ENCODE results near the gene C12orf50. TPM values are rescaled to one million over a fixed set of nuclear protein-coding genes. Genes with fewer than 3 reads are reported as not detected.

The C12orf50 gene
- total and polyA plus RNA-seq, 2 of the 8 experiments (the other 6 are each of a cell fraction or from before 2014, with no cell fraction given), result not detected

- Histone ChIP-seq H2BK20ac (ENCODE audit: low read length) (no peak overlapping the region), H2BK12ac (ENCODE audit: low read depth, low read length) (no peak overlapping the region), H2BK15ac (ENCODE audit: low read length) (no peak overlapping the region), H4K5ac (ENCODE audit: insufficient read length, low read depth, low read length) (no peak overlapping the region), H3K14ac (ENCODE audit: insufficient read length) (no peak overlapping the region), H3K9me3 (ENCODE audit: insufficient read depth in 2 of 2, low read depth in 1 of 2, low read length in 1 of 2) (no peaks in the 10 kb centered on the region), H2BK120ac (replicated peaks; ENCODE audit: low read depth, low read length) (no peak overlapping the region), H3K27me3 (replicated peaks in 1 of 4; ENCODE audit: control insufficient read depth in 3 of 4, extremely low read depth in 1 of 4, insufficient read depth in 3 of 4, low read length in 3 of 4) (no peaks in the 10 kb centered on the region), H3K4me3 (ENCODE audit: extremely low read depth in 1 of 4, insufficient read depth in 2 of 4, low read depth in 3 of 4, low read length in 4 of 4) (no peak overlapping the region), H3K36me3 (ENCODE audit: control insufficient read depth in 2 of 4, insufficient read depth in 4 of 4, low read length in 3 of 4) (no peaks in the 10 kb centered on the region; a peak in 2 of 8 replicates), H4K20me1 (replicated peaks in 1 of 2; ENCODE audit: control insufficient read depth in 1 of 2, insufficient read depth in 2 of 2, low read length in 2 of 2) (no peaks in the 10 kb centered on the region), H3K27ac (ENCODE audit: low read depth, low read length) (no peak overlapping the region), H3K79me1 (ENCODE audit: low read depth, low read length) (no peaks in the 10 kb centered on the region), H3K79me2 (ENCODE audit: control insufficient read depth in 1 of 2, insufficient read depth in 2 of 2, low read length in 2 of 2) (no peaks in the 10 kb centered on the region), H3K4me2 (ENCODE audit: insufficient read depth in 1 of 2, low read depth in 2 of 2, low read length in 2 of 2) (no peak overlapping the region), H3K23me2 (ENCODE audit: low read depth, low read length) (no peaks in the 10 kb centered on the region), H2BK5ac (ENCODE audit: low read depth, low read length) (no peak overlapping the region), H2AK5ac (ENCODE audit: low read depth, low read length) (no peak overlapping the region), H3K56ac (replicated peaks; ENCODE audit: insufficient read length, low read depth, low read length) (no peak overlapping the region), H3K4me1 (replicated peaks in 1 of 4; ENCODE audit: control insufficient read depth in 3 of 4, insufficient read depth in 4 of 4, low read length in 3 of 4) (no peaks in the 10 kb centered on the region), H3K23ac (ENCODE audit: insufficient read length) (no peak overlapping the region), H4K91ac (replicated peaks; ENCODE audit: insufficient read length, low read length) (no peak overlapping the region), H3K4ac (replicated peaks; ENCODE audit: insufficient read length, low read depth, low read length) (no peak overlapping the region), H3K9ac (replicated peaks in 1 of 4; ENCODE audit: extremely low read depth in 1 of 4, low read depth in 3 of 4, low read length in 3 of 4) (no peak overlapping the region), H4K8ac (ENCODE audit: extremely low read depth, insufficient read depth, low read length) (no peak overlapping the region), H2AFZ (ENCODE audit: low read length) (no peak overlapping the region), H3K18ac (ENCODE audit: extremely low read depth, low read length) (no peak overlapping the region)
- 94% methylated on average over 1 of the region's 1 CpG; no CpG with 5 or more reads in 1 of the 2 experiments for WGBS, 2 experiments (ENCODE audit: extremely low coverage in 1 of 2, insufficient coverage in 1 of 2, insufficient read length in 1 of 2, insufficient replicate concordance in 2 of 2, low coverage in 1 of 2, low lambda C conversion rate in 2 of 2, missing lambda C conversion rate in 1 of 2)
- DNase-seq (ENCODE audit: low read depth in 1 of 2, low spot score in 2 of 2) (no peak), FAIRE-seq (no peak)
- ChIA-PET CTCF (ENCODE audit: partially characterized antibody) (interaction anchor here (1.0 kb wide), 1 partner anchor 11 kb away, joined by 3 read pairs; no protein-coding TSS in a partner anchor), POLR2A (ENCODE audit: partially characterized antibody) (no interaction called here)
- no peak for TF ChIP-seq RFX5 (IDR thresholded peaks at IDR 0.05; ENCODE audit: borderline replicate concordance, low read depth, low read length)
- no peak for TF ChIP-seq NANOG (IDR thresholded peaks at IDR 0.05; ENCODE audit: insufficient read depth, low read depth, low read length, poor library complexity, severe bottlenecking)
- TF ChIP-seq RBBP5 (IDR thresholded peaks at IDR 0.05; ENCODE audit: borderline replicate concordance, low read depth, low read length), result no peak
- no peak for TF ChIP-seq SRF (IDR thresholded peaks at IDR 0.05; ENCODE audit: low read depth, low read length)
- no peak for TF ChIP-seq MAFK (IDR thresholded peaks at IDR 0.05; ENCODE audit: low read depth, low read length)
- no peak for TF ChIP-seq BRCA1 (IDR thresholded peaks at IDR 0.05; ENCODE audit: low read depth, low read length)
- TF ChIP-seq SIRT6 (IDR thresholded peaks at IDR 0.05; ENCODE audit: low read length), result no peak
- TF ChIP-seq EZH2 (IDR thresholded peaks at IDR 0.05; ENCODE audit: low read depth, low read length, severe bottlenecking), result no peak
- no peak for TF ChIP-seq KDM5A (IDR thresholded peaks at IDR 0.05; ENCODE audit: low read length)
- TF ChIP-seq BACH1 (IDR thresholded peaks at IDR 0.05; ENCODE audit: low read length), result no peak
- no peak for TF ChIP-seq POLR2AphosphoS5 (IDR thresholded peaks at IDR 0.05; ENCODE audit: low read depth, low read length)
Observed at GRCh38 chr12:88062474-88062873, 33.3 kb upstream of the C12orf50 start.

Measured in H1 (cell line).